Fibroblast of pulmonary artery (primary cell): ENCODE data around the gene RFTN1.

ENCODE experiments used
- DNase-seq: peaks from one replicate; pipeline ENCODE4 v3.0.0-alpha.2; 2010; ENCODE audit warnings: low read depth
- H3K4me3 ChIP-seq: replicated peaks from 2 replicates; pipeline ENCODE4 v1.5.1; 2011; ENCODE audit warnings: low read depth, mild to moderate bottlenecking, control low read depth, low read length, moderate library complexity
- CTCF ChIP-seq: IDR thresholded peaks from 2 replicates; pipeline ENCODE4 v1.5.1; 2011; ENCODE audit warnings: mild to moderate bottlenecking, control low read depth, low read length, inconsistent platforms; ENCODE audit errors: missing control alignments

RFTN1 gene

GRCh38 chr3:16294844-16295243 lies 218.7 kb downstream of the RFTN1 start:
- DNase-seq: no peak
- no peak overlapping the region for H3K4me3 ChIP-seq
- no peak for TF ChIP-seq CTCF

GRCh38 chr3:16290827-16291196 lies 222.7 kb downstream of the RFTN1 start:
- H3K4me3 ChIP-seq: no peak overlapping the region
- no peak for DNase-seq
- no peak for TF ChIP-seq CTCF

GRCh38 chr3:16290007-16290826 lies 223.3 kb downstream of the RFTN1 start:
- peak; percentile 88 for TF ChIP-seq CTCF
- H3K4me3 ChIP-seq: no peak overlapping the region
- DNase-seq: peak; percentile 77

GRCh38 chr3:16289144-16289889 lies 224.2 kb downstream of the RFTN1 start:
- DNase-seq: no peak

GRCh38 chr3:16288664-16289063 lies 224.8 kb downstream of the RFTN1 start:
- no peak overlapping the region for H3K4me3 ChIP-seq
- TF ChIP-seq CTCF: no peak
- DNase-seq: no peak

More at GRCh38 chr3:16289144-16289889, 224.2 kb downstream of the RFTN1 start:
- no peak for TF ChIP-seq CTCF
- H3K4me3 ChIP-seq: no peak overlapping the region

GRCh38 chr3:16286751-16287543 lies 226.6 kb downstream of the RFTN1 start:
- no peak overlapping the region for H3K4me3 ChIP-seq
- DNase-seq: no peak

More at GRCh38 chr3:16286751-16287543, 226.6 kb downstream of the RFTN1 start:
- TF ChIP-seq CTCF: no peak
